Glomerular endothelial cell (primary cell): ENCODE results near the gene INPP5A. TPM values are rescaled to one million over a fixed set of nuclear protein-coding genes. Genes with fewer than 3 reads are reported as not detected.
"Not testable (repeated sequence)": the region's sequence is repeated elsewhere in the genome, so short reads cannot be mapped to it uniquely, and the experiment has no call there.

Source experiments
- DNase-seq: peaks from one replicate; pipeline ENCODE4 v3.0.0-alpha.2; 2011; ENCODE audit warnings: low read depth, low spot score; ENCODE audit errors: extremely low read depth
- total RNA-seq: library from RNA; depleted of rRNA; stranded (reverse); fragments of >200 nt; gene quantifications from 2 replicates; pipeline ENCODE4 v1.2.3, GENCODE V29; 2015

The INPP5A gene
- total RNA-seq, 1 donor from 2014 or later: 43.9 TPM

- DNase-seq: no peak
Measured at GRCh38 chr10:132820056-132820455, 282.5 kb downstream of the INPP5A start.

- DNase-seq: not testable (repeated sequence)
Measured at GRCh38 chr10:132825783-132826523, 288.4 kb downstream of the INPP5A start.

- no peak for DNase-seq
Measured at GRCh38 chr10:132826524-132827422, 289.2 kb downstream of the INPP5A start.

- DNase-seq: no peak
Measured at GRCh38 chr10:132827423-132827789, 289.8 kb downstream of the INPP5A start.

- no peak for DNase-seq
Measured at GRCh38 chr10:132827861-132828539, 290.4 kb downstream of the INPP5A start.

GRCh38 chr10:132828681-132829080, 291.1 kb downstream of the INPP5A start:
- no peak for DNase-seq

- no peak for DNase-seq
Measured at GRCh38 chr10:132829403-132829802, 291.8 kb downstream of the INPP5A start.

- no peak for DNase-seq
Measured at GRCh38 chr10:132832186-132832969, 294.8 kb downstream of the INPP5A start.

Other genes with a start within 250 kb of the INPP5A start
- 7.8 and 11.8 TPM in 2 replicates for gene STK32C, start 229.8 kb upstream of the INPP5A start, total RNA-seq
- gene LRRC27, start 205.6 kb upstream of the INPP5A start, total RNA-seq: 8.5 and 18.4 TPM in 2 replicates
- 13.4 and 17.3 TPM in 2 replicates for gene PWWP2B, start 140.6 kb upstream of the INPP5A start, total RNA-seq
- 0.05 TPM in 1 of 2 replicates, not detected in the other for gene NKX6-2, start 248.4 kb downstream of the INPP5A start, total RNA-seq